Fibroblast of the conjunctiva (primary cell): Measurements from ENCODE around the gene KSR2.

Experiments used
- DNase-seq: peaks from one replicate; pipeline ENCODE4 v3.0.0-alpha.2; 2010; ENCODE audit warnings: low read depth

Gene KSR2

DNA sequence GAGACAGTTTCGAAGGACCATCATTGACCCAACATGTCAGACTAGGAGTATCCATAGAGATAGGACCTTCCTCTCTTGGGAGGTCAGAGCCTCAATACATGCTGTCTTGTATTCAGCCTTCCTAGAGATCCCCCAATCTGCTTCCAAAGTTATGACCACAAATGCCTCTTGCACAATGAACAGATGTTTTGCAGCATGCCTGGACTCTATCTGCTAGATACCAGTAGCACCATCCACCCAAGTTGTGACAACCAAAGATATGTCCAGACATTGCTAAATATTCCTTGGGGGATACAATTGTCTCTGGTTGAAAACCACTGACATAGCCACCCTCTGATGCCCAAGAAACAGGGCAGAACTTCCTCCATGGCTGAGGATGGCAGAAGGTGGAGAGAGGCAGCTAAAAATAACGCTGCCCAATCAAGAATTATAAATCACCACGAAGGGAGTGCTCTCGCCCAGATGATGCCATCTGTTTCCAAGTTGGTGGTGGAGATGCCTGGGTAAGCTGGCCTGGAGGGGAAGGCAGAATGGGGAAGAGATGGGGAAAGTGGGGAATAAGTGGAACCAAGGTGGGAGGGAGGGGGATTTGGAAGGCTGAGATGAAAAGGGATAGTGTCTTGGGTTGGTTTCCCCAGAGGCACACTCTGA is 564.5 kb downstream of the KSR2 start:
- DNase-seq = no peak

- DNase-seq = no peak
Observed at GRCh38 chr12:117403586-117404139, 565.1 kb downstream of the KSR2 start.
